LNCAP (cell line): ENCODE data around the gene ST7.

Experiments
- TF ChIP-seq, protein P1 (sequence below): fragments of 450-650 bp; IDR thresholded peaks from 2 replicates; pipeline ENCODE4 v1.5.1; 2017; ENCODE audit warnings: mild to moderate bottlenecking

ST7 gene

DNA sequence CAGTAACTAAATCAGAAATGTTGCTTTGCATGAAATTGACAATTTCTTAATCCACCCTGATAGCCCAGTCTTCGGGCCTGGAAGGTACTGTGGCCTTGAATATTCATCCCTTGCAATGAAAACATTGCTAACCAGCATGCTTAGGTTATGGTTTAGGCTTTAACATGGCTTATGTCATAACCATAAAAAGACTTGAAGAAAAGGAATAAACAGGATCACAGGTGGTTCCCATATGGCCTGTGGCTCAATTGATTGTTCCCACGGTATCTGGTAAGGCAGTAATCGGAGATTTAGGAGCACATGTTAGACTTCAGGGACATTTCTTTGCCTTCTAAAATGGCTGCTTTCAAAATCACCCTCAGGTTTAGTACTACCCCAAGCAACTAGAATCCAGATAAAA is 139.5 kb downstream of the ST7 start:
- TF ChIP-seq, protein P1, sequence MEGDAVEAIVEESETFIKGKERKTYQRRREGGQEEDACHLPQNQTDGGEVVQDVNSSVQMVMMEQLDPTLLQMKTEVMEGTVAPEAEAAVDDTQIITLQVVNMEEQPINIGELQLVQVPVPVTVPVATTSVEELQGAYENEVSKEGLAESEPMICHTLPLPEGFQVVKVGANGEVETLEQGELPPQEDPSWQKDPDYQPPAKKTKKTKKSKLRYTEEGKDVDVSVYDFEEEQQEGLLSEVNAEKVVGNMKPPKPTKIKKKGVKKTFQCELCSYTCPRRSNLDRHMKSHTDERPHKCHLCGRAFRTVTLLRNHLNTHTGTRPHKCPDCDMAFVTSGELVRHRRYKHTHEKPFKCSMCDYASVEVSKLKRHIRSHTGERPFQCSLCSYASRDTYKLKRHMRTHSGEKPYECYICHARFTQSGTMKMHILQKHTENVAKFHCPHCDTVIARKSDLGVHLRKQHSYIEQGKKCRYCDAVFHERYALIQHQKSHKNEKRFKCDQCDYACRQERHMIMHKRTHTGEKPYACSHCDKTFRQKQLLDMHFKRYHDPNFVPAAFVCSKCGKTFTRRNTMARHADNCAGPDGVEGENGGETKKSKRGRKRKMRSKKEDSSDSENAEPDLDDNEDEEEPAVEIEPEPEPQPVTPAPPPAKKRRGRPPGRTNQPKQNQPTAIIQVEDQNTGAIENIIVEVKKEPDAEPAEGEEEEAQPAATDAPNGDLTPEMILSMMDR = no peak

DNA sequence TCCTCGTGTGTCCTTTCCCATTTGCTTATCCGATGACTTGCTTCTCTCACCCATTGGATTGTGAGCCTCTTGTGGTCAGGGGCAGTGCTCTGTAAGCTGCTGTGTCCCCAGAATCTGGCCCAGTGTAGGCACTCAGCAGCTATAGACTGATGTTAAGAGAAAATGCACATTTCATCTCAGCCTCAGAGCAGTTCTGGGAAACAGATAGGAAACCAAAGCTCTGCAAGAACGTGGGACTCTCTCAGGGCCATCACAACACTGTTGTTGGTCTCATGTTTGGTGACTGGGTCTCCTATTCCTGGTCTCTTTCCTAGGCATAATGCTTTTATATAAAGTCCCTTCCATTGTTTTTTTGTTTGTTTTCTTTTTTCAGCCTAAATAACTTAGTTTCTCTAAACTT is 141.2 kb downstream of the ST7 start:
- TF ChIP-seq, protein P1 = no peak

DNA sequence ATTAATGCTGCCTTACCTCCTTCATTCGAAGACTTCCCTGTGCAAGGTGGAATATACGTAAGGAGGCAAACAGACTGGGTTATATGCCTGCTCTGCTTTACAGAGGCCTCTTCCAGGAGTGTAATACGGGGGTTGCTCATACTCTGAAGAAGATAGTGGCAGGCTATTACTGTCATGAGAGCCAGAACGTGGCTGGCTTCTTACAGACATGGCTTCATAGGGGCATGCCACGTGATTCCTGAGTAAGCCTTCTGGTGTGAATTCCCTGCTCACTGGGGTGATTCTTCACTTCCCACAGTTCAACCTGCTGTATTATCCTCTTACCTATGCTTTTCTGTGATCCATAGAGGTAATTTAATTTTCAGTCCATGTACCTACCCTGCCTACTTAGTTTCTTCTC is 141.8 kb downstream of the ST7 start:
- TF ChIP-seq, protein P1 = no peak

DNA sequence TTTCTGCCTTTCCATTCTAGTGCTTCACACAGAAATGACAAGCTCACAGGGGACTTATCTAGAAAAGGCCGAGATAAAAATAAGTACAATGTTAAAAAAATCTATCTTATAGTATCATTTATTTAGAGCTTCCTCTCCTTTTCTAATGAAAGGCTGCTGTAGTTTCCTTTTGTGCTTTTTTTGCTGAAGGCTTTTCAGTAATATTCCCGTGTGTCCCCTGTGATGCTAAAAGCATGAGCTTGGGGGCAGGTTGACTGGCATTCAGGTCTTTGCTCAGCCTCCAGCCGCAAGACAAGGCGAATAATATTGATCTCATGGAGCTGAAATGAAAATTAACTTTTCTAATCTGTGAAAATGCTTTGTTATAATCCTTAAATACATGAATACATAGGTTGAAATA is 143.0 kb downstream of the ST7 start:
- TF ChIP-seq, protein P1 = no peak

DNA sequence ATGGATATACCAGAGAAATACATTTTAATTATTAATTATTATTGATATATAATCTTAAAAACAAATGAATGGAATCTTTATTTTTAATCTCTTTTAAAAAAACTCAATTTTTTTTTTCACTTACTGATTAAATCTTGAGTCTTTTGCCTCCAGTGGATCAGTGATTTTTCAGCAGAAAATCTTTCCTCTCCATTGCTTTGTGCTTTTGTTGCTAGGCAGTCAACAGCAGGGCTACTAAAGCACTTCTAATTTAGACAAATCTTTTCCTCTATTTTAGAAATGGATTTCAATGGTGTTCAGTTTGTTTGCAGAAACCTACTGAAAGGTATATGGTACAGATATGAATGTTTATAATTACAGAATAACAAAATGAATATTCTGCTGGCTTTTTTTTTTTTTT is 143.6 kb downstream of the ST7 start:
- TF ChIP-seq, protein P1 = no peak

DNA sequence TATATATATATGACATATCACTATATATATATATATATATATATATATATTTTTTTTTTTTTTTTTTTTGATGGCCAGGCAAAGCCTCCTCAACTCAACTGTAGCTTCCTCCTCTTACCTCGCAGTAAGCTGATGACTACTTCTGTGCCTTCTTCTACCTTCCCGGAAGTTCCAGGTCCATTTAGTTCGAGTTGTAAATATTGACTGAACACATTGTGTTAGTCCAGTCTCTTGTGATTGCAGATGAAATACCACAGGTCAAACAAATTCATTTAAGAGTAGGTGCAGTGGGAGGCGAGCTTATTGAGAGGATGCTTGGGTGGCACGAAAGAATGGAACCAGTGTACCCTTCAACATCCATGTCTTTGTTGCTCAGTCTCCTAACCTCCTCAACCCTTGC is 144.6 kb downstream of the ST7 start:
- TF ChIP-seq, protein P1 = no peak

DNA sequence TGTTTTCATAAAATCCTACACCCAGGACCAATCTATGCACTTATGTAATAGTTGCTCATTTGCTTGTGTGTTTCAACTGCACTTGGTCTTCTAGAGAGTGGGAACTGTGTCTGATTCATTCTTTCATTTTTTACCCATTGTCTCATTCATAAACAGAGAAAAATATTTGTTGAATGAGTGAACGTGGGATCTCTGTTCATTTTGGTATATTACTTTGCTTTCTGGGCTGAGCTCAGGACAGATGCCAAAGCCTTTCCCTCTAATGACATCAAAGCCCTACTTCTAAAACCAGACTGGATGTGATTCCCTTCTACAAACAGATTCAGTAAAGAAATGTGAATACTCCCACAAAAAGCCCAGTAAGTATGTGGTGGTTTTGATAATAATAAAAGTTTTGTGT is 145.2 kb downstream of the ST7 start:
- TF ChIP-seq, protein P1 = no peak

DNA sequence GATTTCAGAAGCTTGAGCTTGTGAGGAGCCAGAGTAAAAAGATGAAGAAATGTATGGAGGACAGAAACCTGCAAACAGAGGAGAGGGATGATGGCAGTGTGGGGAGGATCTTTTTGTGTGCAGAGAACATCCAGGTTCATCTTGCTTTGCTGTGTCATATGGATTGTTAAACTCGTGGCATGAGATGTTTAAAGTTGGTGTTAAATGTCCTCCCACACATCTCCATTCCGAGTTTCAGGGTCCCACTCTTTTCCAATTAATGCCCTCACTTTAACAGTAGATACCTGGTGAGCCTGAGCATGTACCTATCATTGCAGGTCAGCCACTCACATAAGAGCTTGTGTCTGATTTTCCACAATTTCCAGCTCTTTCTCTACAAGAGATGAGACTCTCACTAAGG is 147.7 kb downstream of the ST7 start:
- TF ChIP-seq, protein P1 = no peak
